Tibial artery (tissue), 4 donors: ENCODE results near the gene NR2F1-AS1.

Experiments
- DNase-seq, 2 donors: peaks; one replicate each; pipeline ENCODE4 v3.0.0-alpha.2; 2019
- H3K27ac ChIP-seq, 2 donors: fragments of 200-600 bp; sonication (generic) in 1 of 2; 1 replicate in 1 of 2; 2 replicates in 1 of 2; pipeline ENCODE4 v1.5.1; 2018 to 2019; ENCODE audit warnings: mild to moderate bottlenecking in 1 of 2
- H3K27me3 ChIP-seq, 2 donors: fragments of 200-600 bp; sonication (generic) in 1 of 2; one replicate each; pipeline versions ENCODE4 v1.5.1 to v1.6.0; 2016 to 2019
- H3K36me3 ChIP-seq, 3 donors: fragments of 200-600 bp; sonication (generic) in 2 of 3; one replicate each; pipeline ENCODE4 v1.5.1; 2016 to 2019; ENCODE audit warnings: mild to moderate bottlenecking in 2 of 3
- H3K4me1 ChIP-seq, 4 donors: fragments of 200-600 bp; sonication (generic) in 2 of 4; 1 replicate in 3 of 4; 2 replicates in 1 of 4; pipeline ENCODE4 v1.5.1; 2016 to 2019
- H3K4me3 ChIP-seq, 2 donors: fragments of 200-600 bp; sonication (generic) in 1 of 2; 1 replicate in 1 of 2; 2 replicates in 1 of 2; pipeline ENCODE4 v1.5.1; 2018 to 2019; ENCODE audit warnings: mild to moderate bottlenecking in 2 of 2
- H3K9me3 ChIP-seq, 3 donors: fragments of 200-600 bp; sonication (generic) in 1 of 3; one replicate each; pipeline ENCODE4 v1.5.1; 2016 to 2019
- intact Hi-C: fragments of 100-400 bp; cut with DNase I; formaldehyde crosslinking; loops from one replicate; pipeline ENCODE4 v1.15.0; 2023; ENCODE audit warnings: low total_unique reads
- TF ChIP-seq, protein P1 (sequence below), 2 experiments: fragments of 200-600 bp in 1 of 2; fragments of 450-650 bp in 1 of 2; IDR thresholded peaks; one replicate each; pipeline ENCODE4 v1.5.1; 2017 to 2019; ENCODE audit warnings: antibody characterized with exemption in 2 of 2, mild to moderate bottlenecking in 1 of 2, moderate library complexity in 1 of 2

The NR2F1-AS1 gene

DNA sequence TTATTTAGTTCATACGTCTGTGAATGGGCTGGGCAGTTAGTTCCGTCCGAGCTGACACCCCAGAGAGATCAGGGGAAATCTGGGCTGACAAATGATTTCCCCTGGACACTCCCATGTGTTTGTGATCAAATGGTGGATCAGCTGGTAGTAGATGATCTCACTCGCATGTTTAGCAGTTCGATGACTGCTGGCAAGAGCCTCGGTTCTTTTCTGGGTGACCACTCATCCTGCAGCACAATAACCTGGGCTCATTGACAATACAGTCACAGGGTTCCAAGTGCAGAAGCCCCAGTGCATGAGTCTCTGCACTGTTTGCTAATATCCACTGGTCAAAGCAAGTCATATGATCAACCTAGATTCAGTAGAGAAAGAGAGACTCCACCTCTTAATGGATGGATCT, 155.9 kb downstream of the NR2F1-AS1 start:
- Histone ChIP-seq H3K4me1 (no peaks in the 10 kb centered on the region), H3K27me3 (no peaks in the 10 kb centered on the region), H3K27ac (no peak overlapping the region), H3K4me3 (no peak overlapping the region), H3K9me3 (no peaks in the 10 kb centered on the region), H3K36me3 (no peaks in the 10 kb centered on the region)
- DNase-seq: no peak
- intact Hi-C loops: no loop called here
- TF ChIP-seq, protein P1, sequence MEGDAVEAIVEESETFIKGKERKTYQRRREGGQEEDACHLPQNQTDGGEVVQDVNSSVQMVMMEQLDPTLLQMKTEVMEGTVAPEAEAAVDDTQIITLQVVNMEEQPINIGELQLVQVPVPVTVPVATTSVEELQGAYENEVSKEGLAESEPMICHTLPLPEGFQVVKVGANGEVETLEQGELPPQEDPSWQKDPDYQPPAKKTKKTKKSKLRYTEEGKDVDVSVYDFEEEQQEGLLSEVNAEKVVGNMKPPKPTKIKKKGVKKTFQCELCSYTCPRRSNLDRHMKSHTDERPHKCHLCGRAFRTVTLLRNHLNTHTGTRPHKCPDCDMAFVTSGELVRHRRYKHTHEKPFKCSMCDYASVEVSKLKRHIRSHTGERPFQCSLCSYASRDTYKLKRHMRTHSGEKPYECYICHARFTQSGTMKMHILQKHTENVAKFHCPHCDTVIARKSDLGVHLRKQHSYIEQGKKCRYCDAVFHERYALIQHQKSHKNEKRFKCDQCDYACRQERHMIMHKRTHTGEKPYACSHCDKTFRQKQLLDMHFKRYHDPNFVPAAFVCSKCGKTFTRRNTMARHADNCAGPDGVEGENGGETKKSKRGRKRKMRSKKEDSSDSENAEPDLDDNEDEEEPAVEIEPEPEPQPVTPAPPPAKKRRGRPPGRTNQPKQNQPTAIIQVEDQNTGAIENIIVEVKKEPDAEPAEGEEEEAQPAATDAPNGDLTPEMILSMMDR (IDR thresholded peaks at IDR 0.05): no peak

DNA sequence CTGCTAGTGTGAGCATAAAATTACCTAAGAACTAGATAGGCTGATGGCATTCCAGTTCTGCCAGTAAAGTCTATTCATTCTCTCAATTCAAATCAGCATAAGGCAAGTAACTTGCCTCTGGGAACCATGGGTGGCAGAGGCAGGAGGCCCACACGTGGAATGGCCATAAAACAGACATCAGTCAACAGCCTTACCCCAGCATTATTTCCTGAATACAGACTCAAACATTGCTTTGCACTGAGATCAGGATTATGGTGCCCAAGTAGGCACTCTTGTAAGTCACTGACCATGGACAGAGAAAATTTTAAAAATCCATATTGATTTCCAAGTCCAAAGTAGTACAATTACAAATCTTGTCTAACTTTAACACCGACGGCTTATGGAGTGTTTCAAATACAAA, 157.7 kb downstream of the NR2F1-AS1 start:
- TF ChIP-seq, protein P1 (IDR thresholded peaks at IDR 0.05): no peak
- Histone ChIP-seq H3K27ac (no peak overlapping the region), H3K4me3 (no peak overlapping the region), H3K4me1 (no peaks in the 10 kb centered on the region), H3K27me3 (no peaks in the 10 kb centered on the region), H3K9me3 (no peaks in the 10 kb centered on the region), H3K36me3 (no peaks in the 10 kb centered on the region)
- intact Hi-C loops: no loop called here
- no peak for DNase-seq

DNA sequence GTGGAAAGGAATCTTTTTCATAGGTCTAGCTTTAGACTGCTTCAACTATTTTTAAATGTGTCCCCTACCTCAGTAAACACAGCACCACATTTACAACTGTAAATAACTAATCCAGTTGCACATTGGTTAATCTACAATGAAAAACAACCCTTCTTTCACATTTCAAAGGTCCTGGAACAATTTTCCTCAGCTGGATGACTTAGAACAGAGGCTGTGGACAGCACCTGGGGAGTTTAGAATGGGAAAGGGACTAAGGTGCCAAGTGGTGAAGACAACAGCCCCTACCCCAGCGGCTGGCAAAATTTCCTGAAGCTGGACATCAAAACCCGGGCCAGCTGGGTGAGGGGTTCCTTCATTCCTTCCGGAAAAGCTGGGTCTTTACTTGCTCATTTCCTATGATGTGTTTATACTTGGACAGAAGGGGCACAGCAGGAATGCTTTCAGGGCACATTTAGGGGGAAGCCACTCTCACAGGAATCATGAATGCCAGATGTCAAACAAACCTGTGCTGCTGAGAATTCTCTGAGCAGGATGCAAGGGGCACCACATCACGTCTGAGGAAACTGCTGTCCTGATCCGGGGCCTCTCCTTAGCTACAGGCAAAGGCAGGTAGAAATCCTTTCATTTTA, 158.3 kb downstream of the NR2F1-AS1 start:
- DNase-seq: no peak
- Histone ChIP-seq H3K9me3 (no peaks in the 10 kb centered on the region), H3K27ac (no peak overlapping the region)

DNA sequence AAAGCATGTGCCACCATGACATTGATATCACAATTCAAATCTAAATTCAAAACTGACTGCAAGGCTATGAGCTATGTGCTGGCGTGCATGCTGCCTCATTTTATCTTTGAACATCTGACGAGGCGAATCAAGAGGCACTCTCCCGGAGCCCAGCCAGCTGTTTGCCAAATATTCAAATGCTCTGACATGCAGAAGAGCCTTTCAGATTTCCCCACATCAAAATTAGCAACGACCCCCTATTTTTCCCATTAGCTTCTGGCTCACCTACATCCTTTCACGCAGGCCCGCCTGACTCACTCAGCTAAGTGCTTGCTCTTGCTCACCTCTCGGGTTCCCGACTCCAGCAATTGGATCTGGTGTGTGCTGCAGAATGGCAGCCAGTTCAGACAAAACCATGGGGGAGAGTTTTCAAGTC, 159.0 kb downstream of the NR2F1-AS1 start:
- TF ChIP-seq, protein P1 (IDR thresholded peaks at IDR 0.05): no peak
- intact Hi-C loops: no loop called here
- Histone ChIP-seq H3K27me3 (no peaks in the 10 kb centered on the region), H3K27ac (no peak overlapping the region), H3K36me3 (no peaks in the 10 kb centered on the region), H3K4me3 (no peak overlapping the region), H3K9me3 (no peaks in the 10 kb centered on the region), H3K4me1 (no peaks in the 10 kb centered on the region)
- DNase-seq: no peak

More for the DNA sequence above, 158.3 kb downstream of the NR2F1-AS1 start:
- TF ChIP-seq, protein P1 (IDR thresholded peaks at IDR 0.05): no peak
- H3K4me3 ChIP-seq: no peak overlapping the region
- H3K27me3 ChIP-seq: no peaks in the 10 kb centered on the region
- intact Hi-C loops: no loop called here
- H3K4me1 ChIP-seq: no peaks in the 10 kb centered on the region
- no peaks in the 10 kb centered on the region for H3K36me3 ChIP-seq

DNA sequence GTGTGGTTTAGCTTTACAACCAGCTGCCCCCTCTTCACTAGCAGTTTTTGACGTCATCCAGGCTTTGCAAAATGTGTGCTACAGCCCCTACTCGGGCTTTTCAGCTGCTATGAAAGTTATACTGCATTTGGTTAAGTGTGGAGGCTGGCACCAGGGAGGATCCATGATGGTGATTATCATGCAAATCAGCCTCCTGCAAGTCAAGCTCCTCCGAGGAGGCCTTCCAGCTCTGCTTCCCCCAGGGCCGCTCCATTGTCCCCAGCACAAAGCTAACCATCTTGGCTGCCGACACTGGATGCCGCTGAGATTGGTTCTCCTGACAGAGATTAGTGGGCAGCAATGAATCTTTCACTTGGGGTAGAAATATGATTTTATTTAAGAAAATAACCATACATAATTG, 159.6 kb downstream of the NR2F1-AS1 start:
- H3K4me1 ChIP-seq: no peaks in the 10 kb centered on the region
- H3K4me3 ChIP-seq: no peak overlapping the region
- H3K27me3 ChIP-seq: no peaks in the 10 kb centered on the region
- TF ChIP-seq, protein P1 (IDR thresholded peaks at IDR 0.05): no peak
- no peaks in the 10 kb centered on the region for H3K36me3 ChIP-seq
- intact Hi-C loops: no loop called here
- DNase-seq: no peak
- H3K9me3 ChIP-seq: no peaks in the 10 kb centered on the region
- H3K27ac ChIP-seq: no peak overlapping the region

DNA sequence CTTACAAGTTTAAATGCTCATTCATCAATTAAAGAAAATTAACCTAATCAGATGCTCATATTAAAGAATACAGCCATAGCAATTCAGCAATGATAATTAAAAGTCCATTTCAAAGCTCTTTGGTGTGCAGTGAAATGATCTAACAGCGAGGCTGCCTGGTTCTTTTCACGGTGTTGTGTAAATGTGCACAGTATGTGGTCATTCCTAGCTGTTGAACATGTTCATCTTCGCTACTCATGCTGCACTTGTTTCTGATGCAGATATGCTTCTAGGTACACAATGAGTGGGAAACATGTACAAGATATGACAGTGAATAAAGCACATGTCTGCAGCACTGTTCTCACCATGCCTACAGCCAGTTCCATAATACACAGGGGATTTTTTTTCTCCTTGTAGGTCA, 163.5 kb downstream of the NR2F1-AS1 start:
- intact Hi-C loops: no loop called here
- DNase-seq: no peak
- no peaks in the 10 kb centered on the region for H3K4me1 ChIP-seq
- no peak overlapping the region for H3K27ac ChIP-seq
- no peaks in the 10 kb centered on the region for H3K9me3 ChIP-seq
- H3K27me3 ChIP-seq: no peaks in the 10 kb centered on the region
- no peak overlapping the region for H3K4me3 ChIP-seq
- TF ChIP-seq, protein P1 (IDR thresholded peaks at IDR 0.05): no peak
- H3K36me3 ChIP-seq: no peaks in the 10 kb centered on the region
